T-helper 2 cell treated with Interferon-gamma antibody and Interleukin-4, amounts not matched to agents 100 ng/mL and 5 ng/mL, for 36 hours (primary cell): ENCODE results near the gene PADI1. TPM values are rescaled to one million over a fixed set of nuclear protein-coding genes. Genes with fewer than 3 reads are reported as not detected.
"Not testable (repeated sequence)": the region's sequence is repeated elsewhere in the genome, so short reads cannot be mapped to it uniquely, and the experiment has no call there.

ENCODE experiments used
- intact Hi-C: fragments of 100-400 bp; cut with micrococcal nuclease; formaldehyde crosslinking; loops from one replicate; pipeline ENCODE4 v1.15.1; 2023
- total RNA-seq: library from RNA; stranded (reverse); gene quantifications from 2 replicates; pipeline ENCODE4 v1.2.3, GENCODE V29; 2022

The PADI1 gene
- total RNA-seq, 1 donor from 2014 or later = not detected

- intact Hi-C loops = not testable (repeated sequence)
These were observed 36.3 kb downstream of the PADI1 start for GRCh38 chr1:17241011-17241779.

- intact Hi-C loops = not testable (repeated sequence)
These were observed 36.8 kb downstream of the PADI1 start for GRCh38 chr1:17241780-17242074.

GRCh38 chr1:17243274-17243673, 38.3 kb downstream of the PADI1 start:
- intact Hi-C loops = no loop called here

GRCh38 chr1:17244821-17245740, 40.2 kb downstream of the PADI1 start:
- intact Hi-C loops = no loop called here

GRCh38 chr1:17245816-17246325, 40.9 kb downstream of the PADI1 start:
- intact Hi-C loops = no loop called here

- intact Hi-C loops = no loop called here
These were observed 42.0 kb downstream of the PADI1 start for GRCh38 chr1:17246971-17247370.

- intact Hi-C loops = no loop called here
These were observed 43.9 kb downstream of the PADI1 start, which contains the start of gene PADI3 for GRCh38 chr1:17248781-17249180. TSS of gene PADI3 (plus strand) at chr1:17249098. CDS start at chr1:17249138, 40 bp downstream.

GRCh38 chr1:17250601-17251000, 45.7 kb downstream of the PADI1 start:
- intact Hi-C loops = no loop called here

GRCh38 chr1:17251246-17251645, 46.3 kb downstream of the PADI1 start:
- intact Hi-C loops = no loop called here

GRCh38 chr1:17251701-17252376, 46.9 kb downstream of the PADI1 start:
- intact Hi-C loops = no loop called here

GRCh38 chr1:17255336-17255735, 50.4 kb downstream of the PADI1 start:
- intact Hi-C loops = no loop called here

- intact Hi-C loops = no loop called here
These were observed 53.3 kb downstream of the PADI1 start for GRCh38 chr1:17258116-17258757.

GRCh38 chr1:17258758-17259130, 53.8 kb downstream of the PADI1 start:
- intact Hi-C loops = no loop called here

- intact Hi-C loops = no loop called here
These were observed 54.4 kb downstream of the PADI1 start for GRCh38 chr1:17259233-17259873.

- intact Hi-C loops = no loop called here
These were observed 55.3 kb downstream of the PADI1 start for GRCh38 chr1:17260264-17260663.

- intact Hi-C loops = no loop called here
These were observed 55.8 kb downstream of the PADI1 start for GRCh38 chr1:17260738-17261137.

- intact Hi-C loops = no loop called here
These were observed 59.0 kb downstream of the PADI1 start for GRCh38 chr1:17263936-17264335.

GRCh38 chr1:17264470-17264869, 59.5 kb downstream of the PADI1 start:
- intact Hi-C loops = no loop called here

GRCh38 chr1:17265162-17265561, 60.2 kb downstream of the PADI1 start:
- intact Hi-C loops = no loop called here

GRCh38 chr1:17265950-17266349, 61.0 kb downstream of the PADI1 start:
- intact Hi-C loops = no loop called here
